OCI-LY7 (cell line): ENCODE results near the gene TMEM86B. TPM values are rescaled to one million over a fixed set of nuclear protein-coding genes. Genes with fewer than 3 reads are reported as not detected.

Experiments
- BruUV-seq: library from RNA; stranded (reverse); fragments of 400-500 nt; replicated peaks from 2 replicates; lab custom pipeline; 2021; lab: Mats Ljungman, UMichigan
- CTCF ChIA-PET: fragments of 300-600 bp; sonication (Branson Sonifier 250); formaldehyde crosslinking; loops from one replicate; lab custom pipeline; 2022; ENCODE audit warnings: antibody characterized with exemption; ENCODE audit not compliant: unreplicated experiment; lab: Charles Lee
- POLR2A ChIA-PET: fragments of 300-600 bp; sonication (Branson Sonifier 250); formaldehyde crosslinking; loops from one replicate; lab custom pipeline; 2022; ENCODE audit warnings: antibody characterized with exemption; lab: Charles Lee
- DNase-seq: peaks from one replicate; pipeline ENCODE4 v3.0.0-alpha.2; 2015; ENCODE audit warnings: low spot score
- H2AFZ ChIP-seq: fragments of 200-600 bp; sonication (generic), shearing (Covaris generic); 2 replicates; pipeline ENCODE4 v1.6.1; 2014; ENCODE audit warnings: mild to moderate bottlenecking, antibody characterized with exemption, low read length, moderate library complexity
- H3K27ac ChIP-seq: fragments of 200-600 bp; sonication (generic); 2 replicates; pipeline ENCODE4 v1.5.1; 2014; ENCODE audit warnings: mixed run types, low read depth, mild to moderate bottlenecking, moderate library complexity, low read length, inconsistent platforms; ENCODE audit not compliant: poor library complexity, severe bottlenecking
- H3K36me3 ChIP-seq: fragments of 200-600 bp; sonication (generic); 2 replicates; pipeline ENCODE4 v1.6.1; 2014; ENCODE audit warnings: mild to moderate bottlenecking, antibody characterized with exemption, low read length, moderate library complexity, mixed read lengths; ENCODE audit not compliant: insufficient read depth
- H3K4me1 ChIP-seq: fragments of 200-600 bp; sonication (generic); 2 replicates; pipeline ENCODE4 v1.5.1; 2014; ENCODE audit warnings: mild to moderate bottlenecking, low read length; ENCODE audit not compliant: insufficient read depth, poor library complexity, severe bottlenecking
- H3K4me2 ChIP-seq: fragments of 200-600 bp; sonication (generic); 2 replicates; pipeline ENCODE4 v1.6.1; 2014; ENCODE audit warnings: mild to moderate bottlenecking, low read length
- H3K4me3 ChIP-seq: fragments of 200-600 bp; sonication (generic); 2 replicates; pipeline ENCODE4 v1.5.1; 2014; ENCODE audit warnings: mild to moderate bottlenecking, low read depth, low read length; ENCODE audit not compliant: poor library complexity, severe bottlenecking
- H3K79me2 ChIP-seq: fragments of 200-600 bp; sonication (generic); 2 replicates; pipeline ENCODE4 v1.6.1; 2016; ENCODE audit warnings: low read depth, mild to moderate bottlenecking, low read length, moderate library complexity, mixed read lengths; ENCODE audit not compliant: insufficient read depth
- H3K9me2 ChIP-seq: fragments of 200-600 bp; sonication (generic); 2 replicates; pipeline ENCODE4 v1.6.1; 2016; ENCODE audit warnings: mild to moderate bottlenecking, low read length, mixed read lengths; ENCODE audit not compliant: insufficient read depth
- H3K9me3 ChIP-seq: fragments of 200-600 bp; sonication (generic); 2 replicates; pipeline ENCODE4 v1.6.1; 2014; ENCODE audit warnings: mild to moderate bottlenecking, mixed run types, low read length, mixed read lengths
- H4K20me1 ChIP-seq: fragments of 200-600 bp; sonication (generic); 2 replicates; pipeline ENCODE4 v1.6.1; 2014; ENCODE audit warnings: mild to moderate bottlenecking, antibody characterized with exemption, low read length, moderate library complexity, mixed read lengths; ENCODE audit not compliant: insufficient read depth
- EZH2phosphoT487 ChIP-seq: fragments of 200-600 bp; sonication (generic); IDR thresholded peaks from 2 replicates; pipeline ENCODE4 v1.6.1; 2018; ENCODE audit warnings: low read depth, borderline replicate concordance, mild to moderate bottlenecking, mixed run types, antibody characterized with exemption, low read length, moderate library complexity, mixed read lengths
- intact Hi-C: fragments of 100-400 bp; cut with micrococcal nuclease; formaldehyde crosslinking; loops from one replicate; pipeline ENCODE4 v1.10.0; 2022; ENCODE audit not compliant: unreplicated experiment
- total RNA-seq, 2 experiments: library from RNA; depleted of rRNA in 1 of 2; stranded (reverse); fragments of >200 nt in 1 of 2; shearing (Covaris generic) in 1 of 2; gene quantifications; 2 replicates each; pipeline ENCODE4 v1.2.3, GENCODE V29; 2014 to 2022
- TF ChIP-seq, protein P1 (sequence below): fragments of 200-600 bp; sonication (generic); conservative IDR thresholded peaks from 2 replicates; pipeline ENCODE4 v1.5.1; 2014; ENCODE audit warnings: mild to moderate bottlenecking, antibody characterized with exemption, low read length, moderate library complexity, mixed read lengths

Gene TMEM86B
- total RNA-seq, 2 experiments from 2014 or later: 8.1 to 13.8 TPM

DNA sequence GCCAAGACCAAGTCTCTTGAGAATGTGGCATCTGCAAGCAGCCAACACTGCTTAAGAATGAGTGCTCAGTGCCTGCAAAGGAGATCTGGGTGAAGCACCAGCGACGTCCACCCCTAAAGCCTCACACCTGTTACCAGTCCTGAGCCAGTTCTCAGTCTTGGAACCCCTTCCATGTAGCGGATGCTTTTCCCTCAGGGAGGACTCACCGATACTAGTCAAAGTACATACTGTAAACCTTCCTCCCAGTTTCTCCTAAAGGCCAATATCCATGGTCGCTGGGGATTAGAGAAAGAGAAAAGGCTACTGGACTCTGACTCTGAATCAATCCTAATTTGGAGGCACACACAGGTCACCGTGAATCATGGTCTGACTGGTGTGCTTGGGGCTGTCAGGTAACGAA, 15.0 kb downstream of the TMEM86B start:
- TF ChIP-seq, protein P1, sequence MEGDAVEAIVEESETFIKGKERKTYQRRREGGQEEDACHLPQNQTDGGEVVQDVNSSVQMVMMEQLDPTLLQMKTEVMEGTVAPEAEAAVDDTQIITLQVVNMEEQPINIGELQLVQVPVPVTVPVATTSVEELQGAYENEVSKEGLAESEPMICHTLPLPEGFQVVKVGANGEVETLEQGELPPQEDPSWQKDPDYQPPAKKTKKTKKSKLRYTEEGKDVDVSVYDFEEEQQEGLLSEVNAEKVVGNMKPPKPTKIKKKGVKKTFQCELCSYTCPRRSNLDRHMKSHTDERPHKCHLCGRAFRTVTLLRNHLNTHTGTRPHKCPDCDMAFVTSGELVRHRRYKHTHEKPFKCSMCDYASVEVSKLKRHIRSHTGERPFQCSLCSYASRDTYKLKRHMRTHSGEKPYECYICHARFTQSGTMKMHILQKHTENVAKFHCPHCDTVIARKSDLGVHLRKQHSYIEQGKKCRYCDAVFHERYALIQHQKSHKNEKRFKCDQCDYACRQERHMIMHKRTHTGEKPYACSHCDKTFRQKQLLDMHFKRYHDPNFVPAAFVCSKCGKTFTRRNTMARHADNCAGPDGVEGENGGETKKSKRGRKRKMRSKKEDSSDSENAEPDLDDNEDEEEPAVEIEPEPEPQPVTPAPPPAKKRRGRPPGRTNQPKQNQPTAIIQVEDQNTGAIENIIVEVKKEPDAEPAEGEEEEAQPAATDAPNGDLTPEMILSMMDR: no peak
- TF ChIP-seq EZH2phosphoT487: no peak
- Histone ChIP-seq H3K4me3 (no peak overlapping the region), H2AFZ (no peak overlapping the region), H3K79me2 (no peaks in the 10 kb centered on the region), H4K20me1 (no peaks in the 10 kb centered on the region), H3K36me3 (no peaks in the 10 kb centered on the region), H3K4me1 (peaks cover 16% of the 10 kb centered on the region), H3K9me2 (no peaks in the 10 kb centered on the region), H3K27ac (no peak overlapping the region), H3K9me3 (no peaks in the 10 kb centered on the region), H3K4me2 (no peak overlapping the region)
- no TSS peak for BruUV-seq
- ChIA-PET CTCF (no interaction called here), POLR2A (no interaction called here)
- intact Hi-C loops: loop anchor here (2.0 kb wide), 1 partner anchor 41 kb away; no protein-coding TSS in a partner anchor
- DNase-seq: no peak

DNA sequence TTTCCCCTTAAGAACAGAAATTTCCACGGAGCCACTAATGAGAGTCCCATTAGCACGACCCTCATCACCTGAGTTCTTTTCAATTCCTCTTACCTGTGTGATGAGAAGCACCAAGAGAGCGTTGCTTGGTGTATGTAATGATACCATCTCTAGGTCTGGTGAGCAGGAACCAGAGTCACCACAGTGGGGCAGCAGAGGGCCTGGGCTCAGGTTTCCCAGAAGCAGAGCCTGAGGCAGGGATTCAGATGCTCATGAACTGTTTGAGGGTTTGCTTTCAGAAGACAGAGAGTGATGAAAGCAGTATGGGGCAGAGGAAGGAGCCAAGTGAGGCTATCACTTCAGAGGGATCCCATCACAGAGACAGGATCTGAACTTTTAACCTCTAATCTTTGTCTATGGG, 16.1 kb downstream of the TMEM86B start:
- Histone ChIP-seq H3K4me2 (no peak overlapping the region), H3K4me3 (no peak overlapping the region), H3K27ac (no peak overlapping the region), H4K20me1 (no peaks in the 10 kb centered on the region), H3K9me2 (no peaks in the 10 kb centered on the region), H3K9me3 (no peaks in the 10 kb centered on the region), H3K4me1 (peaks cover 16% of the 10 kb centered on the region), H2AFZ (no peak overlapping the region), H3K79me2 (no peaks in the 10 kb centered on the region), H3K36me3 (no peaks in the 10 kb centered on the region)
- intact Hi-C loops: loop anchor here (1.0 to 2.0 kb wide), 3 partner anchors 42 to 206 kb away; no protein-coding TSS in a partner anchor
- DNase-seq: peak; percentile 87
- POLR2A ChIA-PET: no interaction called here
- no TSS peak for BruUV-seq
- TF ChIP-seq EZH2phosphoT487: no peak
- TF ChIP-seq, protein P1: peak; percentile 97
- CTCF ChIA-PET: no interaction called here

DNA sequence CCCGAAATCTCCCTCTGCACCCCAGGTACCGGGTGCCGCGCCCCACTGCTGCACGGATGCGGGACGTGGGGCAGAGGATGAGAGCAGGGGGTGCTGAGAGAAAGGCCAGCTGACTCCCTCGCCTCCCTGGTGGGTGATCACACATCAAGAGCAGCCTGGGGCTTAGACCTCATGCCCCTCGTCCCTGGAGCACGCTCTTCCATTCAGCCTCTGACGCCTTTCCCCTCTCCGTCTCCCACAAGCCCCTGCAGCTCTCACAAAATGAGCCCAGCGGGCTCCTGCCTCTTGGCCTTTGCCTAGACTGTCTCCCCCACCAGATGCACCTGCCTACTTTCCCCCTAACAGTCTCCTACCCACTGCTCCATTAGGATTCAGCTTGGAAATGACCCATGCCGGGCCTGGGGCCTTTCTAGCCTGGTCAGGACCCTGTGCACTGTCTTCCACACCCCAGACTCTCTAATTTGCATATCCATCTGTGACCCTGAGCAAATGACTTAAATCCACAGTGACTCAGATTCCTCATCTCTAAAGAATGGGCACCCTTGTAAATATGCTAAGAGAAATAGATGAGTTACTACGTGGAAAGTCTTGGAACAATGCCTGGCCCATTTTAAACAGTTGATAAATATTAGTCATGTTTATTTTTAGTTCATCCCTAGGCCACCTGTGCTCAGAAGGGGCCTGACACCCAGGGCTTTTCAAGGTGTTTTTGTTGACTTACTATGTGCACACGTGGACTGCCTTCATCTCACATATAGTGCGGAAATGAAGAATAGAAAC, 18.7 kb downstream of the TMEM86B start:
- Histone ChIP-seq H3K4me3 (no peak overlapping the region), H3K36me3 (no peaks in the 10 kb centered on the region), H3K9me2 (no peaks in the 10 kb centered on the region), H4K20me1 (no peaks in the 10 kb centered on the region), H3K9me3 (no peaks in the 10 kb centered on the region), H3K27ac (no peak overlapping the region), H3K4me2 (no peak overlapping the region; the same call in 1 of the 2 replicates), H3K4me1 (peaks cover 7% of the 10 kb centered on the region), H3K79me2 (no peaks in the 10 kb centered on the region), H2AFZ (no peak overlapping the region)
- TF ChIP-seq, protein P1: no peak
- no peak for TF ChIP-seq EZH2phosphoT487
- ChIA-PET POLR2A (no interaction called here), CTCF (no interaction called here)
- BruUV-seq: no TSS peak
- DNase-seq: no peak
- intact Hi-C loops: no loop called here
